Measurements from ENCODE around the gene DNAJA3. TPM values are rescaled to one million over a fixed set of nuclear protein-coding genes. Genes with fewer than 3 reads are reported as not detected.
A peak's percentile ranks its signal among the peaks of the same experiment; 100 is the strongest.

DNAJA3 gene
- total and polyA plus RNA-seq, 9 of the 15 experiments (the other 6 are each of a cell fraction or from before 2014, with no cell fraction given) = 8.1 to 105 (median 79.0) TPM

DNA sequence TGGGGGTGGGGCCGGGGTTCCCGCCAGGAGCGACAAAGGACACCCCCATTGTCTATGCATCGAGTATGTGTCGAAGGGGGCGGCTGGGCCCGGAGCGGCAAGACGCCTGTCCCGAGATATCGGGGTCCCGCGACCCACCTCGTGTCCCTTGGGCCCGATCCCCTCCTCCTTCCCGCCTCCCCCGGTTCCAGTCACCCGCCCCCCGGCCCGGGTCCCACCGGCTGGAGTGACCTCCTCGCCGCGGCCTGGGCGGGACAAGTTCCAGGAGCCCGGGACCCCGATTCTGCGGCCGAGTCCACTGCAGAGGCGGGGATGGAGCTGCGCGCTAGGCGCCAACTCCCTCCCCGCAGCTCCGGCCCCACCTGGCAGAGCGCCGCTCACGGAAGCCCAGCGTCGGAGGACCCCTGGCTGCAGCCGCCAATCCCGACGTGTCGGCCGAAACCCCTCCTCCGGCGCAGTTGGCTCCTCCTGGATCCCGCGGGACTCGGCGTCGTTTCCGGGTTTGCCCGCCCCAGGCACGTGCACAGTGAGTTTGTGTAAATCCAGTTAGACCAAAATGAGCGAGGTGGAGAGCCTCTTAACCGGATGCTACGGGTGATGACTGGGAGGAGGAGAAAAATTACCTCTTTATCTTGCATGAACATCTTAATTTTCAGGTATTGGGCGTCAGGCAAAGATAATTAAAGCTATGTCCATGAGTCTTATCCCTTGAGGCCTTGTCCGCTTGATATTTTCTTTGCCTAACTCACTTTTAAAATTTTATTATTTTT, 48.7 kb downstream of the DNAJA3 start, which contains the start of gene NMRAL1 (continued):
- peak; percentile 47 to 71; a peak in 2 of 4 replicates for TF ChIP-seq SIN3A (IDR thresholded peaks at IDR 0.05; ENCODE audit: borderline replicate concordance in 2 of 2, control insufficient read depth in 1 of 2, low read depth in 2 of 2, low read length in 2 of 2)
- 0 out of 2 replicates have a peak, but pooled peaks have one; percentile 52 for TF ChIP-seq ZBED1 (IDR thresholded peaks at IDR 0.05)
- TF ChIP-seq, protein P1, sequence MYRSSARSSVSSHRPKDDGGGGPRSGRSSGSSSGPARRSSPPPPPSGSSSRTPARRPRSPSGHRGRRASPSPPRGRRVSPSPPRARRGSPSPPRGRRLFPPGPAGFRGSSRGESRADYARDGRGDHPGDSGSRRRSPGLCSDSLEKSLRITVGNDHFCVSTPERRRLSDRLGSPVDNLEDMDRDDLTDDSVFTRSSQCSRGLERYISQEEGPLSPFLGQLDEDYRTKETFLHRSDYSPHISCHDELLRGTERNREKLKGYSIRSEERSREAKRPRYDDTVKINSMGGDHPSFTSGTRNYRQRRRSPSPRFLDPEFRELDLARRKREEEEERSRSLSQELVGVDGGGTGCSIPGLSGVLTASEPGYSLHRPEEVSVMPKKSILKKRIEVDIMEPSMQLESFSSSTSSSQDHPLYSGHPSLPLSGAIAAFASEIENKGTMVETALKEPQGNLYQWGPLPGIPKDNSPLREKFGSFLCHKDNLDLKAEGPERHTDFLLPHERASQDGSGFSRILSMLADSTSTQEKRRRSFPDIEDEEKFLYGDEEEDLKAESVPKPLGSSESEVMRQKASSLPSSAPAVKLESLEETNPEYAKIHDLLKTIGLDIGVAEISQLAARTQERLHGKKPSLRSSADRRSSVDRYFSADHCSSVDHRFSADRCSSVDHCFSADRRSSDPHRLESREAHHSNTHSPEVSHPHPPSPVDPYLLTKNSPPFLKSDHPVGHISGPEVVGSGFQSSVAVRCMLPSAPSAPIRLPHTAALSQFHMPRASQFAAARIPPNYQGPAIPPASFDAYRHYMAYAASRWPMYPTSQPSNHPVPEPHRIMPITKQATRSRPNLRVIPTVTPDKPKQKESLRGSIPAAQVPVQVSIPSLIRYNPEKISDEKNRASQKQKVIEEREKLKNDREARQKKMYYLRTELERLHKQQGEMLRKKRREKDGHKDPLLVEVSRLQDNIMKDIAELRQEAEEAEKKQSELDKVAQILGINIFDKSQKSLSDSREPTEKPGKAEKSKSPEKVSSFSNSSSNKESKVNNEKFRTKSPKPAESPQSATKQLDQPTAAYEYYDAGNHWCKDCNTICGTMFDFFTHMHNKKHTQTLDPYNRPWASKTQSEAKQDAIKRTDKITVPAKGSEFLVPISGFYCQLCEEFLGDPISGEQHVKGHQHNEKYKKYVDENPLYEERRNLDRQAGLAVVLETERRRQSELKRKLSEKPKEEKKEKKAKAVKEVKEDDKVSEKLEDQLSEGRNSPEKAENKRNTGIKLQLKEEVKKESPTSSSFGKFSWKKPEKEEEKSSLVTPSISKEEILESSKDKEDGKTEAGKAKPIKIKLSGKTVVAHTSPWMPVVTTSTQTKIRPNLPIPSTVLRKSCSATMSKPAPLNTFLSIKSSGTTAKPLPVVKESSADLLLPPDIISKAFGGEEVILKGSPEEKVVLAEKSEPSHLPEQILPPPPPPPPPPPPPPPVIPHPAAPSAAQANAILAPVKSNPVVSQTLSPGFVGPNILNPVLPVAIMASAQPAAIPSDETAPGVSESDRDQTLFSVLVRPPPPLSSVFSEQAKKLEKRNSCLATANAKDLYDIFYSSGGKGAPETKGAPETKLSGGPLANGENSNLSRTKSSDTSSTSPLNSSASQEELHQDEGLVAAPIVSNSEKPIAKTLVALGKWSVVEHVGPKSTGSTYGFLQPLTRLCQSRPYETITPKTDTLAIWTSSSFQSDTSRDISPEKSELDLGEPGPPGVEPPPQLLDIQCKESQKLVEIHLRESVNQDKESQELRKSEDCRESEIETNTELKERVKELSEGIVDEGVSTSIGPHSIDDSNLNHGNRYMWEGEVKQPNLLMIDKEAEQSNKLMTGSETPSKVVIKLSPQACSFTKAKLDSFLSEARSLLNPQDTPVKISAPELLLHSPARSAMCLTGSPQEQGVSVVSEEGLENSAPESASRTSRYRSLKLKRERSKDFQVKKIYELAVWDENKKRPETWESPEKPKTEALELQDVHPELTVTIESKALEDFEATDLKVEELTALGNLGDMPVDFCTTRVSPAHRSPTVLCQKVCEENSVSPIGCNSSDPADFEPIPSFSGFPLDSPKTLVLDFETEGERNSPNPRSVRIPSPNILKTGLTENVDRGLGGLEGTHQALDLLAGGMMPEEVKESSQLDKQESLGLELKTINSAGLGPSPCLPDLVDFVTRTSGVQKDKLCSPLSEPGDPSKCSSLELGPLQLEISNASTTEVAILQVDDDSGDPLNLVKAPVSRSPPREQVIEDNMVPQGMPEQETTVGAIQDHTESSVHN (IDR thresholded peaks at IDR 0.05; ENCODE audit: borderline replicate concordance in 1 of 2, low read depth in 1 of 2) = 0 out of 4 replicates have a peak, but pooled peaks of 1 of the 2 experiments have one; percentile 29
- peak; percentile 44 for TF ChIP-seq CBFA2T3 (IDR thresholded peaks at IDR 0.05)
- no peak for TF ChIP-seq HNRNPH1 (optimal IDR thresholded peaks at IDR 0.05; ENCODE audit: low read depth, low read length)
- TF ChIP-seq MIER1 (IDR thresholded peaks at IDR 0.05; ENCODE audit: low read depth) = no peak
- no peak for TF ChIP-seq FOSL1 (tag; conservative IDR thresholded peaks at IDR 0.05)
- TF ChIP-seq ZNF232 (CRISPR knock-in tag; IDR thresholded peaks at IDR 0.05) = peak; percentile 29; the same call in 1 of the 2 replicates
- TF ChIP-seq ASH1L (IDR thresholded peaks at IDR 0.05; ENCODE audit: borderline replicate concordance, low read depth, partially characterized antibody) = peak; percentile 50
